BJ (cell line): ENCODE data around the gene ARHGEF38. TPM values are rescaled to one million over a fixed set of nuclear protein-coding genes. Genes with fewer than 3 reads are reported as not detected.

Experiments
- CTCF ChIA-PET: fragments of 350-600 bp; formaldehyde crosslinking; extraction: SDS; loops from one replicate; lab custom pipeline; 2021; ENCODE audit warnings: antibody characterized with exemption, inconsistent platforms; lab: Yijun Ruan, JAX
- POLR2A ChIA-PET: fragments of 300-600 bp; sonication (Branson Sonifier 250); formaldehyde crosslinking; extraction: SDS; loops from one replicate; lab custom pipeline; 2021; ENCODE audit warnings: antibody characterized with exemption; lab: Charles Lee
- DNase-seq: peaks from one replicate; pipeline ENCODE4 v3.0.0-alpha.2; 2011; ENCODE audit warnings: low read depth
- H3K27me3 ChIP-seq: 2 replicates; pipeline ENCODE4 v1.6.0; 2011; ENCODE audit warnings: low read length; ENCODE audit not compliant: control insufficient read depth, insufficient read depth
- H3K36me3 ChIP-seq: 2 replicates; pipeline ENCODE4 v1.5.1; 2011; ENCODE audit warnings: low read length; ENCODE audit not compliant: control insufficient read depth, insufficient read depth
- H3K4me3 ChIP-seq: 2 replicates; pipeline ENCODE4 v1.5.1; 2011; ENCODE audit warnings: low read depth, mild to moderate bottlenecking, control low read depth, low read length
- CTCF ChIP-seq: IDR thresholded peaks from 2 replicates; pipeline ENCODE4 v1.5.1; 2011; ENCODE audit warnings: low read depth, mild to moderate bottlenecking, control low read depth, inconsistent platforms, low read length, moderate library complexity; ENCODE audit not compliant: insufficient read depth
- polyA plus RNA-seq: library from polyadenylated mRNA; depleted of rRNA; stranded (reverse); fragments of >200 nt; gene quantifications from 2 replicates; pipeline ENCODE4 v1.2.3, GENCODE V29; 2011

ARHGEF38 gene
- polyA plus RNA-seq, 1 experiment, result not detected

GRCh38 chr4:105631818-105632400, 79.5 kb downstream of the ARHGEF38 start:
- H3K4me3 ChIP-seq, result no peak overlapping the region
- DNase-seq, result no peak
- no peak for TF ChIP-seq CTCF
- ChIA-PET POLR2A (no interaction called here), CTCF (no interaction called here)
- H3K27me3 ChIP-seq, result no peaks in the 10 kb centered on the region
- no peaks in the 10 kb centered on the region for H3K36me3 ChIP-seq

GRCh38 chr4:105632599-105632998, 80.2 kb downstream of the ARHGEF38 start:
- no peak for TF ChIP-seq CTCF
- H3K4me3 ChIP-seq, result no peak overlapping the region
- DNase-seq, result no peak
- no peaks in the 10 kb centered on the region for H3K27me3 ChIP-seq
- ChIA-PET CTCF (no interaction called here), POLR2A (no interaction called here)
- H3K36me3 ChIP-seq, result no peaks in the 10 kb centered on the region

- H3K36me3 ChIP-seq, result no peaks in the 10 kb centered on the region
- CTCF ChIA-PET, result no interaction called here
- no peak for TF ChIP-seq CTCF
- POLR2A ChIA-PET, result no interaction called here
- H3K27me3 ChIP-seq, result no peaks in the 10 kb centered on the region
- H3K4me3 ChIP-seq, result no peak overlapping the region
- no peak for DNase-seq
These were observed 80.8 kb downstream of the ARHGEF38 start for GRCh38 chr4:105633241-105633640.

- DNase-seq, result no peak
- Histone ChIP-seq H3K36me3 (no peaks in the 10 kb centered on the region), H3K27me3 (no peaks in the 10 kb centered on the region), H3K4me3 (no peak overlapping the region)
- TF ChIP-seq CTCF, result no peak
- ChIA-PET CTCF (interaction anchor here (0.7 kb wide), 1 partner anchor 31 kb away, joined by 3 read pairs; no protein-coding TSS in a partner anchor), POLR2A (no interaction called here)
These were observed 82.1 kb downstream of the ARHGEF38 start for GRCh38 chr4:105634402-105635080.

GRCh38 chr4:105637408-105638176, 85.2 kb downstream of the ARHGEF38 start:
- no peaks in the 10 kb centered on the region; the same call in 1 of the 2 replicates for H3K27me3 ChIP-seq
- TF ChIP-seq CTCF, result no peak
- no peaks in the 10 kb centered on the region for H3K36me3 ChIP-seq
- CTCF ChIA-PET, result no interaction called here
- DNase-seq, result no peak
- POLR2A ChIA-PET, result no interaction called here
- H3K4me3 ChIP-seq, result no peak overlapping the region
